H9 (cell line): ENCODE data around the gene KIF14. TPM values are rescaled to one million over a fixed set of nuclear protein-coding genes. Genes with fewer than 3 reads are reported as not detected.
A peak's percentile ranks its signal among the peaks of the same experiment; 100 is the strongest.

Experiments used
- DNase-seq: peaks from one replicate; pipeline ENCODE4 v3.0.0-alpha.2; 2017
- H2AFZ ChIP-seq: one replicate; pipeline ENCODE4 v1.6.1; 2013; ENCODE audit warnings: mild to moderate bottlenecking, low read length, control low read depth, moderate library complexity
- H2AK5ac ChIP-seq: 2 replicates; pipeline ENCODE4 v1.6.1; 2013; ENCODE audit warnings: low read length, control low read depth, mixed read lengths; ENCODE audit not compliant: insufficient read length
- H2BK120ac ChIP-seq: one replicate; pipeline ENCODE4 v1.6.1; 2013; ENCODE audit warnings: low read depth, mild to moderate bottlenecking, low read length, control low read depth, inconsistent platforms; ENCODE audit not compliant: poor library complexity, severe bottlenecking
- H2BK12ac ChIP-seq: 2 replicates; pipeline ENCODE4 v1.6.1; 2013; ENCODE audit warnings: low read length, control low read depth, mixed read lengths, low read depth; ENCODE audit not compliant: insufficient read length
- H2BK15ac ChIP-seq: 2 replicates; pipeline ENCODE4 v1.6.1; 2013; ENCODE audit warnings: low read depth, low read length, control low read depth
- H2BK20ac ChIP-seq: one replicate; pipeline ENCODE4 v1.6.1; 2013; ENCODE audit warnings: low read depth, mild to moderate bottlenecking, low read length, control low read depth, inconsistent platforms; ENCODE audit not compliant: poor library complexity, severe bottlenecking
- H2BK5ac ChIP-seq: 2 replicates; pipeline ENCODE4 v1.6.1; 2013; ENCODE audit warnings: low read length, control low read depth, mixed read lengths; ENCODE audit not compliant: insufficient read length
- H3K14ac ChIP-seq: 2 replicates; pipeline ENCODE4 v1.6.1; 2013; ENCODE audit warnings: low read length, control low read depth; ENCODE audit not compliant: insufficient read depth
- H3K18ac ChIP-seq: 2 replicates; pipeline ENCODE4 v1.6.1; 2013; ENCODE audit warnings: low read depth, mild to moderate bottlenecking, mixed read lengths, low read length, control low read depth; ENCODE audit not compliant: insufficient read length
- H3K23ac ChIP-seq: 2 replicates; pipeline ENCODE4 v1.6.1; 2013; ENCODE audit warnings: low read length, control low read depth, mixed read lengths, low read depth; ENCODE audit not compliant: insufficient read length
- H3K23me2 ChIP-seq: 2 replicates; pipeline ENCODE4 v1.6.1; 2013; ENCODE audit warnings: low read depth, mild to moderate bottlenecking, mixed read lengths, low read length, control low read depth; ENCODE audit not compliant: insufficient read length, poor library complexity, severe bottlenecking
- H3K27ac ChIP-seq: 2 replicates; pipeline ENCODE4 v1.5.1; 2013; ENCODE audit warnings: low read length, control low read depth, mixed read lengths, low read depth; ENCODE audit not compliant: insufficient read length
- H3K27me3 ChIP-seq: 2 replicates; pipeline ENCODE4 v1.6.1; 2013; ENCODE audit warnings: low read length, control low read depth, inconsistent platforms; ENCODE audit not compliant: insufficient read depth
- H3K4ac ChIP-seq: 2 replicates; pipeline ENCODE4 v1.6.1; 2013; ENCODE audit warnings: low read depth, mild to moderate bottlenecking, control low read depth, inconsistent platforms, low read length, moderate library complexity
- H3K4me1 ChIP-seq: 2 replicates; pipeline ENCODE4 v1.6.1; 2013; ENCODE audit warnings: low read length, control low read depth, inconsistent platforms; ENCODE audit not compliant: insufficient read depth
- H3K4me2 ChIP-seq: 2 replicates; pipeline ENCODE4 v1.6.1; 2013; ENCODE audit warnings: low read length, control low read depth, mixed read lengths; ENCODE audit not compliant: insufficient read length, insufficient read depth
- H3K56ac ChIP-seq: 2 replicates; pipeline ENCODE4 v1.6.1; 2013; ENCODE audit warnings: low read depth, mild to moderate bottlenecking, mixed read lengths, low read length, control low read depth; ENCODE audit not compliant: insufficient read length
- H3K79me1 ChIP-seq: 2 replicates; pipeline ENCODE4 v1.6.1; 2013; ENCODE audit warnings: low read depth, mild to moderate bottlenecking, moderate library complexity, low read length, control low read depth, inconsistent platforms; ENCODE audit not compliant: insufficient read depth, poor library complexity, severe bottlenecking
- H3K79me2 ChIP-seq: 2 replicates; pipeline ENCODE4 v1.6.1; 2013; ENCODE audit warnings: low read length, control low read depth, inconsistent platforms; ENCODE audit not compliant: insufficient read depth
- H3K9ac ChIP-seq: 2 replicates; pipeline ENCODE4 v1.6.1; 2013; ENCODE audit warnings: low read length, control low read depth, mixed read lengths; ENCODE audit not compliant: insufficient read length; ENCODE audit errors: extremely low read depth
- H3K9me3 ChIP-seq: one replicate; pipeline ENCODE4 v1.6.1; 2013; ENCODE audit warnings: low read depth, low read length, inconsistent platforms; ENCODE audit not compliant: control insufficient read depth
- H3T11ph ChIP-seq: one replicate; pipeline ENCODE4 v1.6.1; 2013; ENCODE audit warnings: mild to moderate bottlenecking, low read length, control low read depth, inconsistent platforms
- H4K20me1 ChIP-seq: one replicate; pipeline ENCODE4 v1.6.1; 2013; ENCODE audit not compliant: control insufficient read depth, insufficient read length, insufficient read depth
- H4K5ac ChIP-seq: 2 replicates; pipeline ENCODE4 v1.6.1; 2013; ENCODE audit warnings: low read depth, mild to moderate bottlenecking, mixed read lengths, low read length, control low read depth; ENCODE audit not compliant: insufficient read length
- H4K8ac ChIP-seq: replicated peaks from 2 replicates; pipeline ENCODE4 v1.6.1; 2013; ENCODE audit warnings: low read length, control low read depth, mixed read lengths, low read depth; ENCODE audit not compliant: insufficient read length
- H4K91ac ChIP-seq: 2 replicates; pipeline ENCODE4 v1.6.1; 2013; ENCODE audit warnings: low read depth, mild to moderate bottlenecking, moderate library complexity, mixed read lengths, low read length, control low read depth; ENCODE audit not compliant: insufficient read length
- H3K27ac Mint-ChIP-seq, 3 experiments: 2 replicates in 2 of 3; 3 replicates in 1 of 3; pipeline ENCODE4 v1.8.0; 2020 to 2021; ENCODE audit warnings: mixed read lengths in 3 of 3, mild to moderate bottlenecking in 1 of 3, moderate library complexity in 1 of 3
- H3K27me3 Mint-ChIP-seq: 2 replicates; pipeline ENCODE4 v1.8.0; 2021; ENCODE audit warnings: low read depth, mild to moderate bottlenecking, moderate library complexity, mixed read lengths
- H3K36me3 Mint-ChIP-seq, 3 experiments: 2 replicates in 2 of 3; 3 replicates in 1 of 3; pipeline ENCODE4 v1.8.0; 2020 to 2021; ENCODE audit warnings: low read depth in 3 of 3, mixed read lengths in 3 of 3; ENCODE audit not compliant: insufficient read depth in 1 of 3
- H3K4me1 Mint-ChIP-seq, 2 experiments: 2 replicates each; pipeline ENCODE4 v1.8.0; 2020; ENCODE audit warnings: mixed read lengths in 2 of 2
- H3K4me3 Mint-ChIP-seq, 2 experiments: 2 replicates in 1 of 2; 3 replicates in 1 of 2; pipeline ENCODE4 v1.8.0; 2020 to 2021; ENCODE audit warnings: mild to moderate bottlenecking in 2 of 2, mixed read lengths in 2 of 2, moderate library complexity in 1 of 2
- H3K9me3 Mint-ChIP-seq, 2 experiments: 2 replicates in 1 of 2; 3 replicates in 1 of 2; pipeline ENCODE4 v1.8.0; 2020; ENCODE audit warnings: mild to moderate bottlenecking in 2 of 2, mixed read lengths in 2 of 2, moderate library complexity in 1 of 2
- WGBS: extraction: QIAGEN DNeasy Blood & Tissue Kit; methylation state at CpG from one replicate; pipeline ENCODE4 v1.1.7; 2013; ENCODE audit warnings: missing lambda C conversion rate, low lambda C conversion rate, mixed read lengths; ENCODE audit not compliant: insufficient read length; ENCODE audit errors: extremely low coverage; 5-methylcytosine and 5-hydroxymethylcytosine counted together
- total RNA-seq: library from RNA; stranded (reverse); gene quantifications from 2 replicates; pipeline ENCODE4 v1.2.1, GENCODE V29; 2021
- TF ChIP-seq, protein P1 (sequence below): fragments of 200-600 bp; sonication (generic); conservative IDR thresholded peaks from 3 replicates; pipeline ENCODE4 v1.8.0; 2021; ENCODE audit warnings: antibody characterized with exemption, mild to moderate bottlenecking

KIF14 gene
- total RNA-seq, 1 experiment from 2014 or later, result 18.2 TPM

DNA sequence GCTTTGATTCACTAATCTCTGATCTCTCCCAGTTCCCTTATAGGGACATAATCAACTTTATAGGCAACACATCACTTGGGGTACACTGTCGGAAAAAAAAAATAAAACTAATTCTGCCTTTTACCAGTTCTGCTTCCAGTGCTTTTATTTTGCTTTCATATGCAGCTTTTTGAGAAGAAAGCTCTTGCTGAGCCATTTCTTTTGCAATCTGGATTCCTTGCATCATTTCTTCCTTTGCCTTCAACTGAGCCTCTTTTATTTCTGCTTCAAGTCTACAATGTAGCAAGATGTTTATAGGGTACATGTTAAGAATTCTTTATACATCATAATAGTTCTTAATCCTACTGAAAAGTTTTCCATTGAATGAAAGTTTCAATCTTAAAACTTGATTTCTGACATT is 30.6 kb downstream of the KIF14 start:
- no peaks in the 10 kb centered on the region for H3K23me2 ChIP-seq
- peak overlapping the region in 2 of 3 experiments; percentile 9 to 84; a peak in 2 of 7 replicates for H3K27ac Mint-ChIP-seq
- H3K27me3 Mint-ChIP-seq, result no peaks in the 10 kb centered on the region
- H2BK15ac ChIP-seq, result no peak overlapping the region
- H2BK12ac ChIP-seq, result no peak overlapping the region
- no peaks in the 10 kb centered on the region for H3K79me2 ChIP-seq
- H4K20me1 ChIP-seq, result no peaks in the 10 kb centered on the region
- no CpG with 5 or more reads among the region's 1 CpG for WGBS
- H3K4ac ChIP-seq, result no peak overlapping the region
- no peak overlapping the region for H3K23ac ChIP-seq
- H3K4me1 Mint-ChIP-seq, result no peaks in the 10 kb centered on the region
- no peaks in the 10 kb centered on the region for H3K79me1 ChIP-seq
- no peak overlapping the region for H2AK5ac ChIP-seq
- no peak overlapping the region for H3T11ph ChIP-seq
- no peaks in the 10 kb centered on the region for H3K9me3 Mint-ChIP-seq
- no peak overlapping the region for H2BK20ac ChIP-seq
- TF ChIP-seq, protein P1, sequence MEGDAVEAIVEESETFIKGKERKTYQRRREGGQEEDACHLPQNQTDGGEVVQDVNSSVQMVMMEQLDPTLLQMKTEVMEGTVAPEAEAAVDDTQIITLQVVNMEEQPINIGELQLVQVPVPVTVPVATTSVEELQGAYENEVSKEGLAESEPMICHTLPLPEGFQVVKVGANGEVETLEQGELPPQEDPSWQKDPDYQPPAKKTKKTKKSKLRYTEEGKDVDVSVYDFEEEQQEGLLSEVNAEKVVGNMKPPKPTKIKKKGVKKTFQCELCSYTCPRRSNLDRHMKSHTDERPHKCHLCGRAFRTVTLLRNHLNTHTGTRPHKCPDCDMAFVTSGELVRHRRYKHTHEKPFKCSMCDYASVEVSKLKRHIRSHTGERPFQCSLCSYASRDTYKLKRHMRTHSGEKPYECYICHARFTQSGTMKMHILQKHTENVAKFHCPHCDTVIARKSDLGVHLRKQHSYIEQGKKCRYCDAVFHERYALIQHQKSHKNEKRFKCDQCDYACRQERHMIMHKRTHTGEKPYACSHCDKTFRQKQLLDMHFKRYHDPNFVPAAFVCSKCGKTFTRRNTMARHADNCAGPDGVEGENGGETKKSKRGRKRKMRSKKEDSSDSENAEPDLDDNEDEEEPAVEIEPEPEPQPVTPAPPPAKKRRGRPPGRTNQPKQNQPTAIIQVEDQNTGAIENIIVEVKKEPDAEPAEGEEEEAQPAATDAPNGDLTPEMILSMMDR, result no peak
- H3K4me1 ChIP-seq, result no peaks in the 10 kb centered on the region
- H2BK120ac ChIP-seq, result no peak overlapping the region
- H4K5ac ChIP-seq, result no peak overlapping the region
- no peak overlapping the region for H3K14ac ChIP-seq
- H3K4me2 ChIP-seq, result no peak overlapping the region
- DNase-seq, result no peak
- H3K18ac ChIP-seq, result no peak overlapping the region
- peaks cover 12 to 66% (median 50%) of the 10 kb centered on the region in 3 experiments; a peak in 6 of 7 replicates for H3K36me3 Mint-ChIP-seq
- H3K56ac ChIP-seq, result no peak overlapping the region
- no peak overlapping the region for H4K8ac ChIP-seq
- no peak overlapping the region for H4K91ac ChIP-seq
- no peak overlapping the region for H3K4me3 Mint-ChIP-seq
- no peaks in the 10 kb centered on the region for H3K9me3 ChIP-seq
- no peak overlapping the region for H2AFZ ChIP-seq
- H2BK5ac ChIP-seq, result no peak overlapping the region
- H3K27me3 ChIP-seq, result no peaks in the 10 kb centered on the region
- no peak overlapping the region for H3K9ac ChIP-seq
- H3K27ac ChIP-seq, result no peak overlapping the region
